GM21529 (cell line): ENCODE data around the gene CTSD.

ENCODE experiments used
- ATAC-seq: cut with Tn5 transposase; IDR thresholded peaks from one replicate; pipeline ENCODE4 v1.9.1; 2021; ENCODE audit not compliant: unreplicated experiment

Gene CTSD

DNA sequence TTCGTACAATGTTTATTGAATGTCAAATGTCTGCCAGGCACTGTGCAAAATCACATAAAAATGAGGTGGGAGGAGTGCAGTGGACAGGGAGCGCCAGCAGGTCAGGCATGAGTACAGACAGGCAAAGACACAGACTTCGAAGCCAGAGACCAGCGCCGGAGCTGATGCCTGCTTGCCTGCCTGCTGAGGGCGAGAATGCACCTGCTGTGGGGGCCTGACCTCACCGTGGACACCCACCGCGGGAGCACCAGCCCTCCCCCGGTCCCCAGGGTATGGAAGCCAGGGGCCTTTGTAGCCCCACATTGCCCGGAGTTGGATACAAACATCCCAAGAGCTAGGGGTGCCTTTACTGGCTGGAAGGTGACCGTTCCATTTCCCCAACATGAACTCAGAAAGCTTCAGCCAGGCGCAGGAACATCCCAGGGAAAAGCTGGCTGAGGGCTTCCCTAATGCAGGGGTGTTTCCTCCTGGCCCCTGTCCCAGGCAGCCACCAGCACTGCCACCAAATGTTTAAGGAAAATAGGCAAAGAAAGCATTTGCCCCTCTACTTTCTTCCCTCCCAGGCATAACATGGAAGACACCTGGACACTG lies 31.2 kb downstream of the CTSD start:
- no peak for ATAC-seq

- no peak for ATAC-seq
These were observed 32.2 kb downstream of the CTSD start for GRCh38 chr11:1731451-1732059.

DNA sequence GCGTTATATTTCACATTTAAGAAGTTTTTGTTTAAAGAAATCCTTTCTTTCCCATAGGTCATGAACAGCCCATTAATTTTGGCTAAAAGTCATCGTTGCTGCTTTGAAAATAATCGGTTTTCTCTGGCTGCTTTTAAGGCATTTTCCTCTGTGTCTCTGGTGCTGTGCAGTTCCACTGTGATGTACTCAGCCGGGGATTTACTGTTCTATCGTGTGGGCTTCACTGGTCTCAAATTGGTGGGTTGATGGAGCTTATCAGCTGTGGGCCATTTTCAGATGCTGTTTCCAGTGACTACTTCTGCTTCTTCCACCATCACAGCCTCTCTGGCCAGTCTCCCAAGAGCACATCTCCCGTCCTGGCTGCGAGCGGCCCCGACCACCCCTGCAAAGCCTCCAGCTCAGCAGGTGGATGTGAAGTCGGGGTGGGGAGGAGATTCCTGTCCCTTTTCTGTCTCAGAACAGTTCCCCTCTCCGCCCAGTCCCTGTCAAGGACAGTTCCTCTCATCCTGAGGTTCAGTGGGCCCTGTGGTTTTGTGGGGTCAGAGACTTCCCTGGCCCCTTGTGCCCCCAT lies 33.6 kb downstream of the CTSD start:
- ATAC-seq = no peak

- no peak for ATAC-seq
These were observed 34.1 kb downstream of the CTSD start for GRCh38 chr11:1729692-1730011.

DNA sequence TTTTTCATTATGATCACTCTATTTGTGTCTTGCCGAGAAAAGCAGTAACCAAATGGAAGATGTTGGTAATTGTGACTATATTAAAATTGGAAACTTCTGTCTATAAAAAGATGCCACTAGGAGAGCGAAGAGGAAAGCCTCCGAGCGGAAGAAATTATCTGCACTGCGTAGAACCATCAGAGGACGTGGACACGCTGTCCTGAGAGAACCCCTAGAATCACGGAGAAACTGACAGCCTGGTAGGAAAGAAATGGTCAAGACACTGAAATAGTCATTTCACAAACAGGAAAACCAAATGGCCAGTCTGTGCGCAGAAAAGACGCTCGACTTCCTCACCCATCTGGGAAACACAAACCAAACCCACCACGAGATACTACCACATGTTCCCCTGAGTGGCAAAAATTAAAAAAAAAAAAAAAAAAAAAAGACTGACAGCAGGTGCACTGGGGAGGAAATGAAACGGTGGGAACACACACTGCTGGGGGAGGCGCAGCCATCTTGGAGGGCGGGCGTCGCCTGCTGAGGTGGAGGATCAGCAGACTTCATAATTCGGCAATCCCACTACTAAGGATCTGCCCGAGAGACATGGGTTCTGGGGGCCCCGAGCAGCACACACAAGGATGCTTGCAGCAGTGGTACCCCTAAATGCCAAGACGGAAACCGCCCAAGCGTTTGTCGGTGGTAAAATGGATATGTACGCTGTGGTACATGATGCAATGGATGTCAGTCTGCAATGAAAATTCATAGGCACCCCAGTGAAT lies 34.6 kb downstream of the CTSD start:
- ATAC-seq = no peak

- no peak for ATAC-seq
These were observed 35.4 kb downstream of the CTSD start for GRCh38 chr11:1728301-1728700.

- ATAC-seq = no peak
These were observed 35.9 kb downstream of the CTSD start for GRCh38 chr11:1727861-1728260.

GRCh38 chr11:1727096-1727690 lies 36.5 kb downstream of the CTSD start:
- ATAC-seq = no peak

DNA sequence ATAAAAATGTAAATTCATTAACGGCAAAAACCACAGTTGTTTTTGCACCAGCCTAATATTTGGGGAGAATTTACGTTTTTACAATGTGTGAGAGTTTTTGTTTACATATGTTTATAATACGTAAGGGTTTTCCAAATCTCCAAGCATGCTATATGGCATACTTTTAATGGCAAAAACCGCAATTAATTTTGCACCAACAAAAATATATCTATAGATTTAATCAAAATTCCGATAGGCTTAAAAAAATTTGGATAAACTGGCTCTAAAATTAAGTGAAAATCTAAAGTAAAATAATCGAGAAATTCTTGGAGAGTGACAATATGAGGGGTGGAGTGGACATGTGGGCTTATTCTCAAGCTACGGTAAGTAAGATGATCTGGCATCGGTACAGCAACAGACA lies 43.9 kb downstream of the CTSD start:
- no peak for ATAC-seq

- ATAC-seq = no peak
These were observed 45.4 kb downstream of the CTSD start for GRCh38 chr11:1718326-1718725.

DNA sequence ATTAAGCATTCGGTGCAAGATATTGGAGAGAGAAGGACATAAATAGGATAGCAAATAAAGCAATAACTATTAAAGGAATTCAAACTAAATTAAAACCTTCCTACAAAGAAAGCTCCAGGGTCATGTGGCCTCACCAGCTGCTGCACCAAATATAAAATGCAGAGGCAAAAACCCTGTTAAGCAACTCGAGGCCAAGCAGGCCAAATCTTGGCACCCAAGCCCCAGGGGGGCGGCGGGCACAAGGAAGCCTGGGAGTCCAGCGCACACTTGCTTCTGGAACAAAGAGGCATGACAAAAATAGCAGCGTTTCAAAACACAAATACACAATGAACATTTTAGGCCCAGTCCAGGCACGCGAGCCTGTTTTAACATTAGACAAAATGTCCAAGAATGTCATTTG lies 46.0 kb downstream of the CTSD start:
- ATAC-seq = no peak

GRCh38 chr11:1714908-1715885 lies 48.5 kb downstream of the CTSD start:
- ATAC-seq = no peak

- no peak for ATAC-seq
These were observed 55.0 kb downstream of the CTSD start for GRCh38 chr11:1708716-1709115.

- no peak for ATAC-seq
These were observed 56.0 kb downstream of the CTSD start for GRCh38 chr11:1707751-1708150.

DNA sequence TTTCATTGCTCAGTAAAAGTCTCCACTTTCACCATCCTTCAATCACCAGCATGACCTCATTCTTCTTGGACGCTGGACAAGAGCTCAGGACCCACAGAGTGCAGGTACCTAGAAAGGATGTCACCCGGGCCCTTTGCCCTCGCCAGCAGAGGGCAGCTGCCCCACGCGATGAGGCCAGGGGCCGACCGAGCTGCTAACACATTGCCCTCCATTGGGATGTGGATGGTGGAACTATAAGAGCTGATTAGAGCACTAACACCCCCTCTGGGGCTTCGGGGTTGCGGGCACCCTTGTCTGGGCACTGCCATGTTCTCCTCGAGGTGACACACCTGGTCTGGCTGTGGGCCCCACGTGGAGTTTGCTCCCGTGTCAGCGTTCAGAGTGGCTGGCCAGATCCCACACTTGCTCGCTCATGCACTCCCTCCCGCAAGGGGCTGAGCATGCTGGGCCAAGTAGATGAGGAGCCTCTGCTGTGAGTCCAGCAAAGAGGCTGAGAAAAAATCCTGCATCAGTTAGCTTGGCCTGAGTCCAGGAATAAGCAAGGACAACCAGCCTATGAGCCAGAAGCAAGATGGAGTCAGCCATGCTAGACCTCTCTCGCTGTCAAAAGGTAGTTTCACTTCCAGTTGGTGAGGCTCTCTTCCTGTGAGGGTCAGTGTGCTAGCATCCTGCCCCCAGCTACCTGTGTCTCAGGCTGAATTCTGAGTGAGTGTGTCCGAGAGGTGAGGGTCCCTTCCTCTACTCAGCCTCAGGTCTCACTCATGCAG lies 56.9 kb downstream of the CTSD start:
- no peak for ATAC-seq

DNA sequence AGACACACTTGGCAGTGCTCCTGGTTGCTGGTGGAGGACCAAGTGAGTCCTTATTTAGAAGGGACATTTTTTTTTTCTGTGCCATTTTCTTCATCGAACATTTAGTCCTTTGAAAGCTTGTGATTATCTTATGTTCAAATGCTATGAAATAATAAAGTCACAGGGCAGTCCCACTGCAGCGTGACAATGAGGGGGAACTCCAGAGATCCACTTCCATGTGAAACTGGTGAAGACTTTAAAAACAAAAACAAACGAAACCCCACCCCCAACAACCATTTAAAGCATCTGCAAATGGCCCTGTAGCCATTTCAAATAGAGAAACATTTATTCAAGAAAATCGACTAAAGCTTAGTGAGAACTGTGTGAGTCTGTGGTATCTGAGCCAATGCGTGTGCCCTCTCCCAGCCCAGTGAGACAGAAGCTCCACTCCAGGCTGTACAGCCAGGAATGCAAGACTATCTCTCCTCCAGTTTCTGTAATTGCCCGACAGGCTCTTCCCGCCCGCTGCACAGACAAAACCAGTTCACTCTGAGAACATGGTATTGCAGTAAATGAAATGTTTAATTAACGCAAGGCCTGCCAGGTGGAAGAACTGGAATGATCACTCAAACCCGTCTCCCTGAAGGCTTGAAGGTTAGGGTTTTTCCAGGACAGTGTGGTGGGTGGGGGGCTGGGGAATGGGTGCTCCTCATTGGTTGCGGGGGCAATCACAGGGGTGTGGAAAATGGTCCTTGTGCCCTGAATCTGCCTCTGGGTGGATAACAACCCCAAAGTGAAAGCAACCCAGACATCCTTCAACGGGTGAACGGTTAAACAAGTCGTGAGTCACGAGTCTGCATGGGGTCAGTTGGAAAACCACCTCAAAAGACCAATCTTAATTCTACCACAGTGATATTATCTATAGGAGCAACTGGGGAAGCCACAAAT lies 58.3 kb downstream of the CTSD start:
- no peak for ATAC-seq

DNA sequence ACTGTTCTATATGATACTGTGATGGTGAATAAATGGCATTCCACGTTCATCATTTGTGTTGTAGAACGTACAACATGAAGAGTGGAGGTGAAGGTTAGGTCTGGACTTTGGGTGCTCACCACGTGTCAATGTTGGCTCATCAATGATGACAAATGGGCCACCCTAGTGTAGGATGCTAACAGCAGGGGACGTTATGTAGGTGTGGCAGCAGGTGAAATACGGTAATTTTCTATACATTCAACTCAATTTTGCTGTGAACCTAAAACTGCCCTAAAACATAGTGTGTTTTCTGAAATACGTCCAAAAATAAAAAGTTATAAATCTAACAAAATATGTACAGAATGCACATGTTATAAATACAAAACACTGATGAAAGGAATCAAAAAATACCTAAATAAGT lies 60.6 kb downstream of the CTSD start:
- ATAC-seq = no peak
